ENCODE data around the gene WDR43.

The WDR43 gene

DNA sequence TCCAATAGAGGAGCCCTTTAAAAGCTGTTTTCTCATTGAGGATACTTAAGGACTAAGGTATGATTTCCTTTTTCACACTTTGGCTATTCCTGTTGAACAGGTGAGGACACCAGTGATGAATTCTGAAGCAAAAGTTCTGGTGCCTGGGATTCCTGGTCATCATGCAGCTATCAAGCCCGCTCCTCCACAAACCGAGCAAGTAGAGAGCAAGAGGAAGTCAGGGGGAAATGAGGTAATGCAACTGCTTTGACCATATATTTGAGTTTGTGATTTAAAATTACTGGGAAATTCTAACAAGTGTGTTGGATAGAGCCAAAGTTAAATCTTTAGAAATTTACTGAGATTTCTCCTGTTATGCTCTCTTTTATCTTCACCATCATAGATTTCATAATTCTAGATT lies 33.0 kb downstream of the WDR43 start:
- no peaks in the 10 kb centered on the region for H3K27me3 ChIP-seq (ENCODE audit: control insufficient read depth in 1 of 2, insufficient read depth in 1 of 2, low read length in 2 of 2)
- H2BK15ac ChIP-seq (ENCODE audit: low read depth, poor library complexity, severe bottlenecking), result no peak overlapping the region
- peaks cover 14 to 99% of the 10 kb centered on the region in 2 experiments for H3K36me3 ChIP-seq (ENCODE audit: control insufficient read depth in 1 of 2, insufficient read depth in 2 of 2, low read depth in 1 of 2, low read length in 2 of 2)
- H3K4me2 ChIP-seq (ENCODE audit: low read length, poor library complexity, severe bottlenecking), result no peak overlapping the region
- no peak overlapping the region for H2BK120ac ChIP-seq (ENCODE audit: low read depth, low read length)
- H3K27ac ChIP-seq (ENCODE audit: low read length, poor library complexity, severe bottlenecking), result peak overlapping the region; percentile 68
- no peaks in the 10 kb centered on the region for H3K9me3 ChIP-seq (ENCODE audit: control insufficient read depth, low read length)
- H3K14ac ChIP-seq (ENCODE audit: low read length in 2 of 2), result no peak overlapping the region
- no peak overlapping the region for H3K4ac ChIP-seq (ENCODE audit: low read depth in 1 of 2, low read length in 2 of 2)
- no peak overlapping the region for H3K23ac ChIP-seq (ENCODE audit: low read length in 2 of 2)
- peak overlapping the region; percentile 43 for H2AK5ac ChIP-seq (ENCODE audit: low read length, severe bottlenecking)
- H3K9ac ChIP-seq (ENCODE audit: low read length), result no peak overlapping the region
- H2AFZ ChIP-seq (ENCODE audit: low read depth, low read length), result no peak overlapping the region
- whole genome bisulfite sequencing, result 97% methylated on average over 2 of the region's 2 CpGs
- no peak for DNase-seq
- H3K4me1 ChIP-seq (ENCODE audit: control insufficient read depth, insufficient read depth, low read depth, low read length), result peaks cover 10% of the 10 kb centered on the region
- no peak overlapping the region for H4K91ac ChIP-seq (ENCODE audit: low read length)
- no peak overlapping the region for H3K4me3 ChIP-seq (ENCODE audit: insufficient read depth in 1 of 2, low read depth in 1 of 2, low read length in 2 of 2)
- no peak overlapping the region for H4K8ac ChIP-seq (ENCODE audit: low read length)
- H2BK12ac ChIP-seq (ENCODE audit: low read length in 2 of 2), result no peak overlapping the region
- no peak overlapping the region for H3K18ac ChIP-seq (ENCODE audit: low read depth in 1 of 2, low read length in 2 of 2)
- H3K79me1 ChIP-seq (replicated peaks; ENCODE audit: low read length, poor library complexity, severe bottlenecking), result peaks cover 17% of the 10 kb centered on the region
- H2BK5ac ChIP-seq (ENCODE audit: low read depth, low read length, poor library complexity, severe bottlenecking), result no peak overlapping the region

DNA sequence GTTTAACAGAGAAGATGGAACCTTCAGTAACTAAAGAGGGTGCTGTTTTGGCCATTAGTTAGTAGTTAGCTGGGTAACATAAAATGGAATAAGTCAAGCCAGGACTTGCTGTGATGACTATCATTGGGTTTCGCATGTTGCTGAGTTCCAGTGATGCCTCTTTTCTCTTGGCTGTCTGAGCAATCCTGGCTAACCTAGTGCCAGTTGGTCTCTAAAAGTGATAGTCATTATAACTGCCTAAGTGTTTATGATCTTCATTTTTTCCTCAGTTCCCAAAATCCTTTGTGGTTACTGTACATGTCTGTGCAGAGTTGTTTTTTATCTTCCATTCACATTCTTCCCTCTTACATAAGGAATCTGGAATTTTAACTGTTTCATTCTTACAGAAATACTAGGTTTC lies 33.4 kb downstream of the WDR43 start:
- Histone ChIP-seq H3K79me1 (replicated peaks; ENCODE audit: low read length, poor library complexity, severe bottlenecking) (peaks cover 17% of the 10 kb centered on the region), H3K14ac (ENCODE audit: low read length in 2 of 2) (no peak overlapping the region), H4K8ac (ENCODE audit: low read length) (no peak overlapping the region), H3K36me3 (ENCODE audit: control insufficient read depth in 1 of 2, insufficient read depth in 2 of 2, low read depth in 1 of 2, low read length in 2 of 2) (peaks cover 14 to 99% of the 10 kb centered on the region in 2 experiments), H3K27ac (ENCODE audit: low read length, poor library complexity, severe bottlenecking) (peak overlapping the region; percentile 68), H3K9me3 (ENCODE audit: control insufficient read depth, low read length) (no peaks in the 10 kb centered on the region), H2AK5ac (ENCODE audit: low read length, severe bottlenecking) (no peak overlapping the region), H2BK120ac (ENCODE audit: low read depth, low read length) (no peak overlapping the region), H2AFZ (ENCODE audit: low read depth, low read length) (no peak overlapping the region), H2BK5ac (ENCODE audit: low read depth, low read length, poor library complexity, severe bottlenecking) (no peak overlapping the region), H3K9ac (ENCODE audit: low read length) (no peak overlapping the region), H2BK12ac (ENCODE audit: low read length in 2 of 2) (no peak overlapping the region), H3K4me3 (ENCODE audit: insufficient read depth in 1 of 2, low read depth in 1 of 2, low read length in 2 of 2) (no peak overlapping the region), H3K4me1 (ENCODE audit: control insufficient read depth, insufficient read depth, low read depth, low read length) (peaks cover 10% of the 10 kb centered on the region), H3K18ac (ENCODE audit: low read depth in 1 of 2, low read length in 2 of 2) (no peak overlapping the region), H2BK15ac (ENCODE audit: low read depth, poor library complexity, severe bottlenecking) (no peak overlapping the region), H3K27me3 (ENCODE audit: control insufficient read depth in 1 of 2, insufficient read depth in 1 of 2, low read length in 2 of 2) (no peaks in the 10 kb centered on the region), H3K23ac (ENCODE audit: low read length in 2 of 2) (no peak overlapping the region), H3K4me2 (ENCODE audit: low read length, poor library complexity, severe bottlenecking) (no peak overlapping the region), H4K91ac (ENCODE audit: low read length) (no peak overlapping the region), H3K4ac (ENCODE audit: low read depth in 1 of 2, low read length in 2 of 2) (no peak overlapping the region)
- 100% methylated on average over 1 of the region's 1 CpG for WGBS
- DNase-seq, result peak; percentile 17

GRCh38 chr2:28929581-28929980 lies 35.1 kb downstream of the WDR43 start:
- Histone ChIP-seq H3K23ac (ENCODE audit: low read length in 2 of 2) (no peak overlapping the region), H3K4ac (ENCODE audit: low read depth in 1 of 2, low read length in 2 of 2) (no peak overlapping the region), H3K9me3 (ENCODE audit: control insufficient read depth, low read length) (no peaks in the 10 kb centered on the region), H4K8ac (ENCODE audit: low read length) (no peak overlapping the region), H3K4me3 (ENCODE audit: insufficient read depth in 1 of 2, low read depth in 1 of 2, low read length in 2 of 2) (no peak overlapping the region), H3K9ac (ENCODE audit: low read length) (no peak overlapping the region), H3K27me3 (ENCODE audit: control insufficient read depth in 1 of 2, insufficient read depth in 1 of 2, low read length in 2 of 2) (no peaks in the 10 kb centered on the region), H3K4me1 (ENCODE audit: control insufficient read depth, insufficient read depth, low read depth, low read length) (peaks cover 10% of the 10 kb centered on the region), H3K4me2 (ENCODE audit: low read length, poor library complexity, severe bottlenecking) (no peak overlapping the region), H3K27ac (ENCODE audit: low read length, poor library complexity, severe bottlenecking) (peak overlapping the region; percentile 94), H3K14ac (ENCODE audit: low read length in 2 of 2) (no peak overlapping the region), H2BK120ac (ENCODE audit: low read depth, low read length) (no peak overlapping the region), H2AFZ (ENCODE audit: low read depth, low read length) (no peak overlapping the region), H3K36me3 (ENCODE audit: control insufficient read depth in 1 of 2, insufficient read depth in 2 of 2, low read depth in 1 of 2, low read length in 2 of 2) (peaks cover 11 to 99% of the 10 kb centered on the region in 2 experiments), H2AK5ac (ENCODE audit: low read length, severe bottlenecking) (no peak overlapping the region), H3K18ac (ENCODE audit: low read depth in 1 of 2, low read length in 2 of 2) (no peak overlapping the region), H2BK12ac (ENCODE audit: low read length in 2 of 2) (no peak overlapping the region), H3K79me1 (replicated peaks; ENCODE audit: low read length, poor library complexity, severe bottlenecking) (peaks cover 5% of the 10 kb centered on the region), H2BK15ac (ENCODE audit: low read depth, poor library complexity, severe bottlenecking) (no peak overlapping the region), H4K91ac (ENCODE audit: low read length) (no peak overlapping the region), H2BK5ac (ENCODE audit: low read depth, low read length, poor library complexity, severe bottlenecking) (no peak overlapping the region)
- DNase-seq, result no peak
- WGBS, result 86% methylated on average over 1 of the region's 4 CpGs

DNA sequence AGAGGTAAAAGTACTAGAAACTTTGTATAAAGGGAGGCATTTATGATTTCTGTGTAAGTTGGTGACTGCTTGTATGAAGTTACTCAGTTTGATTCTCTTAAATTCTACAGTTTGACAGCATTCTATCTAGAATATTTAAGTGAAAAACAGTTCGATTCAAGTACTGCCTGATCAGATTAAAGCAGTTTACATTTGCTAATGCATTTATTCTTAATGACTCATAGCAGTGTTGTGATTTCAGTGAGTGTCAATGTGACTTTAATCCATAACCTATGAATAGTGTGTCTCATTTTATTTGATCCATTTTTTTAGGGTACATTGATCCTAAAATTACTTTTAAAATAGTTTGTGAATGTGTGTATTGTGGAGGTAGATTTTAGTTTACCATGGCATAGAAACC lies 35.7 kb downstream of the WDR43 start:
- WGBS, result no CpG with 5 or more reads among the region's 1 CpG
- H3K9me3 ChIP-seq (ENCODE audit: control insufficient read depth, low read length), result no peaks in the 10 kb centered on the region
- no peak overlapping the region for H4K91ac ChIP-seq (ENCODE audit: low read length)
- peak overlapping the region; percentile 94 for H3K27ac ChIP-seq (ENCODE audit: low read length, poor library complexity, severe bottlenecking)
- H2BK5ac ChIP-seq (ENCODE audit: low read depth, low read length, poor library complexity, severe bottlenecking), result peak overlapping the region; percentile 76
- peak overlapping the region; percentile 56 for H3K4me2 ChIP-seq (ENCODE audit: low read length, poor library complexity, severe bottlenecking)
- no peak overlapping the region for H2BK12ac ChIP-seq (ENCODE audit: low read length in 2 of 2)
- H4K8ac ChIP-seq (ENCODE audit: low read length), result no peak overlapping the region
- peaks cover 10% of the 10 kb centered on the region for H3K4me1 ChIP-seq (ENCODE audit: control insufficient read depth, insufficient read depth, low read depth, low read length)
- H2AFZ ChIP-seq (ENCODE audit: low read depth, low read length), result no peak overlapping the region
- no peak overlapping the region for H3K18ac ChIP-seq (ENCODE audit: low read depth in 1 of 2, low read length in 2 of 2)
- H2BK120ac ChIP-seq (ENCODE audit: low read depth, low read length), result no peak overlapping the region
- peaks cover 6% of the 10 kb centered on the region for H3K79me1 ChIP-seq (replicated peaks; ENCODE audit: low read length, poor library complexity, severe bottlenecking)
- H3K4ac ChIP-seq (ENCODE audit: low read depth in 1 of 2, low read length in 2 of 2), result no peak overlapping the region
- H3K9ac ChIP-seq (ENCODE audit: low read length), result peak overlapping the region; percentile 22
- H2BK15ac ChIP-seq (ENCODE audit: low read depth, poor library complexity, severe bottlenecking), result no peak overlapping the region
- peaks cover 9 to 99% of the 10 kb centered on the region in 2 experiments for H3K36me3 ChIP-seq (ENCODE audit: control insufficient read depth in 1 of 2, insufficient read depth in 2 of 2, low read depth in 1 of 2, low read length in 2 of 2)
- no peak overlapping the region for H3K23ac ChIP-seq (ENCODE audit: low read length in 2 of 2)
- H3K27me3 ChIP-seq (ENCODE audit: control insufficient read depth in 1 of 2, insufficient read depth in 1 of 2, low read length in 2 of 2), result no peaks in the 10 kb centered on the region
- no peak overlapping the region for H3K4me3 ChIP-seq (ENCODE audit: insufficient read depth in 1 of 2, low read depth in 1 of 2, low read length in 2 of 2)
- H3K14ac ChIP-seq (ENCODE audit: low read length in 2 of 2), result no peak overlapping the region
- H2AK5ac ChIP-seq (ENCODE audit: low read length, severe bottlenecking), result no peak overlapping the region
- peak; percentile 13 for DNase-seq

All from mesenchymal stem cell (in vitro differentiated cells and primary cell).